ELF-1 (cell line): ENCODE measurements around the gene RBM34.
A peak's percentile ranks its signal among the peaks of the same experiment; 100 is the strongest.
"Not testable (repeated sequence)": the region's sequence is repeated elsewhere in the genome, so short reads cannot be mapped to it uniquely, and the experiment has no call there.

Source experiments
- DNase-seq: peaks from one replicate; pipeline ENCODE4 v3.0.0-alpha.2; 2016; ENCODE audit warnings: low read depth, low spot score

Gene RBM34

GRCh38 chr1:235091319-235092044, 69.6 kb downstream of the RBM34 start:
- DNase-seq = not testable (repeated sequence)

GRCh38 chr1:235090406-235091069, 70.5 kb downstream of the RBM34 start:
- DNase-seq = peak; percentile 94

- no peak for DNase-seq
Measured at GRCh38 chr1:235088907-235089306, 72.1 kb downstream of the RBM34 start.

- DNase-seq = no peak
Measured at GRCh38 chr1:235088430-235088829, 72.6 kb downstream of the RBM34 start.

GRCh38 chr1:235087906-235088305, 73.1 kb downstream of the RBM34 start:
- DNase-seq = no peak

GRCh38 chr1:235085411-235086117, 75.5 kb downstream of the RBM34 start:
- not testable (repeated sequence) for DNase-seq
